HepG2 (cell line): Measurements from ENCODE around the gene SF3B5. TPM values are rescaled to one million over a fixed set of nuclear protein-coding genes. Genes with fewer than 3 reads are reported as not detected.

ENCODE experiments used
- MYNN ChIP-seq: sonication (generic); formaldehyde crosslinking; IDR thresholded peaks from 2 replicates; pipeline ENCODE4 v1.4.0; 2020; ENCODE audit warnings: mild to moderate bottlenecking, low read depth, missing genetic modification reagents
- polyA plus RNA-seq, 8 experiments: library from polyadenylated mRNA; depleted of rRNA in 3 of 8; stranded (reverse) in 7 of 8; unstranded in 1 of 8; fragments of >200 nt; fragmentation: Illumina TruSeq in 4 of 8; extraction: Trizol in 4 of 8; gene quantifications; 2 replicates each; pipeline versions ENCODE4 v1.2.1 to v1.2.3, GENCODE V29; 2011 to 2016; ENCODE audit warnings: low read depth in 4 of 8, missing spikeins in 1 of 8, mixed read lengths in 1 of 8; ENCODE audit not compliant: insufficient read depth in 1 of 8
- total RNA-seq, 5 experiments: library from RNA; depleted of rRNA; stranded (reverse); fragments of >200 nt; fragmentation: Illumina TruSeq; extraction: Trizol; gene quantifications; 2 replicates each; pipeline ENCODE4 v1.2.3, GENCODE V29; 2016; ENCODE audit warnings: low read depth in 1 of 5
- TF ChIP-seq, protein P1 (sequence below): sonication (generic); formaldehyde crosslinking; IDR thresholded peaks from 2 replicates; pipeline ENCODE4 v1.4.0; 2020; ENCODE audit warnings: missing genetic modification reagents, borderline replicate concordance
- TF ChIP-seq, protein P2 (sequence below): sonication (generic); formaldehyde crosslinking; IDR thresholded peaks from 2 replicates; pipeline ENCODE4 v1.8.0; 2022; ENCODE audit warnings: low read depth, missing genetic modification reagents
- TF ChIP-seq, protein P3 (sequence below): sonication (generic); formaldehyde crosslinking; IDR thresholded peaks from 2 replicates; pipeline ENCODE4 v1.5.0; 2020; ENCODE audit warnings: mild to moderate bottlenecking, missing genetic modification reagents, borderline replicate concordance
- TF ChIP-seq, protein P4 (sequence below): sonication (generic); formaldehyde crosslinking; IDR thresholded peaks from 2 replicates; pipeline ENCODE4 v1.4.0; 2020; ENCODE audit warnings: mild to moderate bottlenecking, missing genetic modification reagents

Gene SF3B5
- total and polyA plus RNA-seq, 2 of the 13 experiments (the other 11 are each of a cell fraction or from before 2014, with no cell fraction given) = 263 to 292 TPM

DNA sequence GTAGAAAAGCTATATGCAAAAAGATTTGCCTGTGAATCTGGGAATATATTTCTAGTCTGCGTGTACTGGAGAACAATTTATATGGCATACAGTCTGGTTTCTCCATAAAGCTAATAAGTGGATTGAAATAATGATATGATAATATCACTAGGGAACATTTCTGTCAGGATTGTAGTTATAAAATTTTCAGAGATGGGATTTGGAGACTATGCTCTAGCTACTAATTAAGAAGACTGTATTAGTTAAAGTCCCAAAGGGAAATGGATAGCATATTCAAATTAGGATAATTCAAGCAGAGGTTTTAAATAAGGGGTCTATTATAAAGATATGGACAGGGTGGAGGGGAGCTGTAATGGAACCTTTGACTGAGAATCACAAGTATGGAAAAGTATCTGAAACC lies 47.7 kb upstream of the SF3B5 start (continued):
- TF ChIP-seq, protein P1, sequence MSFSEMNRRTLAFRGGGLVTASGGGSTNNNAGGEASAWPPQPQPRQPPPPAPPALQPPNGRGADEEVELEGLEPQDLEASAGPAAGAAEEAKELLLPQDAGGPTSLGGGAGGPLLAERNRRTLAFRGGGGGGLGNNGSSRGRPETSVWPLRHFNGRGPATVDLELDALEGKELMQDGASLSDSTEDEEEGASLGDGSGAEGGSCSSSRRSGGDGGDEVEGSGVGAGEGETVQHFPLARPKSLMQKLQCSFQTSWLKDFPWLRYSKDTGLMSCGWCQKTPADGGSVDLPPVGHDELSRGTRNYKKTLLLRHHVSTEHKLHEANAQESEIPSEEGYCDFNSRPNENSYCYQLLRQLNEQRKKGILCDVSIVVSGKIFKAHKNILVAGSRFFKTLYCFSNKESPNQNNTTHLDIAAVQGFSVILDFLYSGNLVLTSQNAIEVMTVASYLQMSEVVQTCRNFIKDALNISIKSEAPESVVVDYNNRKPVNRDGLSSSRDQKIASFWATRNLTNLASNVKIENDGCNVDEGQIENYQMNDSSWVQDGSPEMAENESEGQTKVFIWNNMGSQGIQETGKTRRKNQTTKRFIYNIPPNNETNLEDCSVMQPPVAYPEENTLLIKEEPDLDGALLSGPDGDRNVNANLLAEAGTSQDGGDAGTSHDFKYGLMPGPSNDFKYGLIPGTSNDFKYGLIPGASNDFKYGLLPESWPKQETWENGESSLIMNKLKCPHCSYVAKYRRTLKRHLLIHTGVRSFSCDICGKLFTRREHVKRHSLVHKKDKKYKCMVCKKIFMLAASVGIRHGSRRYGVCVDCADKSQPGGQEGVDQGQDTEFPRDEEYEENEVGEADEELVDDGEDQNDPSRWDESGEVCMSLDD (CRISPR knock-in tag) = no peak
- TF ChIP-seq, protein P2, sequence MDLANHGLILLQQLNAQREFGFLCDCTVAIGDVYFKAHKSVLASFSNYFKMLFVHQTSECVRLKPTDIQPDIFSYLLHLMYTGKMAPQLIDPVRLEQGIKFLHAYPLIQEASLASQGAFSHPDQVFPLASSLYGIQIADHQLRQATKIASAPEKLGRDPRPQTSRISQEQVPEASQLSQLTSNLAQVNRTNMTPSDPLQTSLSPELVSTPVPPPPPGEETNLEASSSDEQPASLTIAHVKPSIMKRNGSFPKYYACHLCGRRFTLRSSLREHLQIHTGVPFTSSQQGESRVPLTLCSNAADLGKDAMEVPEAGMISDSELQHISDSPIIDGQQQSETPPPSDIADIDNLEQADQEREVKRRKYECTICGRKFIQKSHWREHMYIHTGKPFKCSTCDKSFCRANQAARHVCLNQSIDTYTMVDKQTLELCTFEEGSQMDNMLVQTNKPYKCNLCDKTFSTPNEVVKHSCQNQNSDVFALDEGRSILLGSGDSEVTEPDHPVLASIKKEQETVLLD (CRISPR knock-in tag) = no peak
- TF ChIP-seq, protein P3, sequence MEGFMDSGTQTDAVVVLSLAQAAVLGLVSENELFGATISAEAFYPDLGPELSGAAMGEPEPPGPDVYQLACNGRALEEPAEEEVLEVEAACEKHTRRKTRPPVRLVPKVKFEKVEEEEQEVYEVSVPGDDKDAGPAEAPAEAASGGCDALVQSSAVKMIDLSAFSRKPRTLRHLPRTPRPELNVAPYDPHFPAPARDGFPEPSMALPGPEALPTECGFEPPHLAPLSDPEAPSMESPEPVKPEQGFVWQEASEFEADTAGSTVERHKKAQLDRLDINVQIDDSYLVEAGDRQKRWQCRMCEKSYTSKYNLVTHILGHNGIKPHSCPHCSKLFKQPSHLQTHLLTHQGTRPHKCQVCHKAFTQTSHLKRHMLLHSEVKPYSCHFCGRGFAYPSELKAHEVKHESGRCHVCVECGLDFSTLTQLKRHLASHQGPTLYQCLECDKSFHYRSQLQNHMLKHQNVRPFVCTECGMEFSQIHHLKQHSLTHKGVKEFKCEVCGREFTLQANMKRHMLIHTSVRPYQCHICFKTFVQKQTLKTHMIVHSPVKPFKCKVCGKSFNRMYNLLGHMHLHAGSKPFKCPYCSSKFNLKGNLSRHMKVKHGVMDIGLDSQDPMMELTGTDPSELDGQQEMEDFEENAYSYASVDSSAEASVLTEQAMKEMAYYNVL (CRISPR knock-in tag) = no peak
- TF ChIP-seq, protein P4, sequence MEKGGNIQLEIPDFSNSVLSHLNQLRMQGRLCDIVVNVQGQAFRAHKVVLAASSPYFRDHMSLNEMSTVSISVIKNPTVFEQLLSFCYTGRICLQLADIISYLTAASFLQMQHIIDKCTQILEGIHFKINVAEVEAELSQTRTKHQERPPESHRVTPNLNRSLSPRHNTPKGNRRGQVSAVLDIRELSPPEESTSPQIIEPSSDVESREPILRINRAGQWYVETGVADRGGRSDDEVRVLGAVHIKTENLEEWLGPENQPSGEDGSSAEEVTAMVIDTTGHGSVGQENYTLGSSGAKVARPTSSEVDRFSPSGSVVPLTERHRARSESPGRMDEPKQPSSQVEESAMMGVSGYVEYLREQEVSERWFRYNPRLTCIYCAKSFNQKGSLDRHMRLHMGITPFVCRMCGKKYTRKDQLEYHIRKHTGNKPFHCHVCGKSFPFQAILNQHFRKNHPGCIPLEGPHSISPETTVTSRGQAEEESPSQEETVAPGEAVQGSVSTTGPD = no peak
- TF ChIP-seq MYNN = no peak
- TF ChIP-seq, all 625 proteins: peak for 0
